Activated CD4-positive, alpha-beta T cell treated with anti-CD3 and anti-CD28 coated beads for 4 hours (primary cell): ENCODE measurements around the gene OR14I1.
"Not testable (repeated sequence)": the region's sequence is repeated elsewhere in the genome, so short reads cannot be mapped to it uniquely, and the experiment has no call there.

Experiments
- DNase-seq, 2 donors: peaks; one replicate each; pipeline ENCODE4 v3.0.0-alpha.2; 2020

The OR14I1 gene

GRCh38 chr1:248681651-248682050 lies 20.9 kb downstream of the OR14I1 start:
- DNase-seq = no peak

- no peak for DNase-seq
Measured at GRCh38 chr1:248670003-248670402, 32.6 kb downstream of the OR14I1 start.

GRCh38 chr1:248663453-248664328 lies 38.9 kb downstream of the OR14I1 start:
- not testable (repeated sequence) for DNase-seq

GRCh38 chr1:248656797-248657196 lies 45.8 kb downstream of the OR14I1 start:
- DNase-seq = not testable (repeated sequence)

- not testable (repeated sequence) for DNase-seq
Measured at GRCh38 chr1:248655354-248655753, 47.2 kb downstream of the OR14I1 start, which contains the start of gene OR2T27. Gene OR2T27, minus strand, starts transcription at chr1:248655528. Its CDS starts 4,644 bp downstream, at chr1:248650884.
